Vagina (tissue), 2 donors: ENCODE measurements around the gene MARCHF3.

Experiments
- CTCF ChIP-seq, 3 experiments: fragments of 450-650 bp in 2 of 3; fragments of 200-600 bp in 1 of 3; sonication (generic) in 1 of 3; IDR thresholded peaks; one replicate each; pipeline ENCODE4 v1.5.1; 2017 to 2019; ENCODE audit warnings: antibody characterized with exemption in 3 of 3, mild to moderate bottlenecking in 2 of 3, moderate library complexity in 2 of 3
- POLR2A ChIP-seq, 2 donors: fragments of 450-650 bp; IDR thresholded peaks; one replicate each; pipeline ENCODE4 v1.6.1; 2017; ENCODE audit warnings: antibody characterized with exemption in 2 of 2, mild to moderate bottlenecking in 2 of 2, moderate library complexity in 2 of 2
- POLR2AphosphoS5 ChIP-seq, 2 donors: sonication (generic); formaldehyde crosslinking; IDR thresholded peaks; one replicate each; pipeline ENCODE4 v1.9.0; 2017; ENCODE audit warnings: antibody characterized with exemption in 2 of 2, mild to moderate bottlenecking in 2 of 2, low read depth in 1 of 2; ENCODE audit not compliant: insufficient read depth in 1 of 2

DNA sequence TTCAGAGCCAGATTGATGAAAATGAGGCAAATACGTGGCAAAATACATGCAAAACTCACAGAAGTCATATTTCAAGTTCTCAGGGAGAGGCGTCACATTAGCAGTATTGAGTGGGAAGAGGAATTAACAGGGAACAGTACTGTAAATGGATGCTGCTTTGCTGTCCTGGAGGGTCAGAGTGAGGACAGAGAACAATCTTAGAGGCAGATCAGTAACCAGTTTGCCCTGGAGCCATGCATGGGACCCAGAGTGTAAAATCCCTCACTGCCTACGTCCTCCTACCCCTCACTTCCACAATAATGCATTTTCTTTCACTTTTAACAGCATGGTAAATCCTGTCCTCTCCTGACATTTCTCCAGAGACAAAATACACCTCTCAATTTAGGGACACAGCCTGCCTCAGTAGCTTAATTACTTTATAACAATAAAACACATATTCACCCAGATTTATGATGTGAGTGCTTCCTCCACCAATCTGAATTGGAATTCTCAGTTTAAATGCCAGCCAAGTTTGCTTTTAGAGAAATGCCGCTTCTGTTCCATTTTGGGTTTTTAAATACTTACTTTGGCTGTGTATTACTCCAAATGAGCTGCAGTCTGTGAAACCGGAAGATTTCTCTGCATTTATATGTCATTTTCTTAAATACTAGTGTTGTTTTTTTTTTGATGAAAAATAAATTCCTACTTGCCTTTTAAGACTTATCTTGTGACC lies 183.5 kb downstream of the MARCHF3 start:
- TF ChIP-seq CTCF (IDR thresholded peaks at IDR 0.05) (no peak), POLR2AphosphoS5 (IDR thresholded peaks at IDR 0.05; ENCODE audit: insufficient read depth in 1 of 2, low read depth in 1 of 2) (no peak), POLR2A (IDR thresholded peaks at IDR 0.05) (no peak)
